ENCODE results near the gene SLC16A6.
"Not testable (repeated sequence)": the region's sequence is repeated elsewhere in the genome, so short reads cannot be mapped to it uniquely, and the experiment has no call there.

Gene SLC16A6

DNA sequence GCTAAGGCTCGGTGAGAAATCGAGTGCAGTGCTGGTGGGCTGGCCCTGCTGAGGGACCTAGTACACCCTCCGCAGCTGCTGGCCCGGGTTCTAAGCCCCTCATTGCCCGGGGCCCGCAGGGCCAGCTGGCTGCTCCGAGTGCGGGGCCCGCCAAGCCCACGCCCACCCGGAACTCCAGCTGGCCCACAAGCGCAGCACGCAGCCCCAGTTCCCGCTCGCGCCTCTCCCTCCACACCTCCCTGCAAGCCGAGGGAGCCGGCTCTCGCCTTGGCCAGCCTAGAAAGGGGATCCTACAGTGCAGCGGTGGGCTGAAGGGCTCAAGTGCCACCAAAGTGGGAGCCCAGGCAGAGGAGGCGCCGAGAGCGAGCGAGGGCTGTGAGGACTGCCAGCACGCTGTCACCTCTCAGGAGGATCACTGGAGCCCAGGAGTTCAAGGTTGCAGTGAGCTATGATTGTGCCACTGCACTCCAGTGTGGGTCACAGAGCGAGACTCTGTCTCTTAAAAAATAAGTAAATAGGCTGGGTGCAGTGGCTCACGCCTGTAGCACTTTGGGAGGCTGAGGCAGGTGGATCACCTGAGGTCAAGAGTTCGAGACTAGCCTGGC is 18.2 kb upstream of the SLC16A6 start:
- not testable (repeated sequence) for DNase-seq

DNA sequence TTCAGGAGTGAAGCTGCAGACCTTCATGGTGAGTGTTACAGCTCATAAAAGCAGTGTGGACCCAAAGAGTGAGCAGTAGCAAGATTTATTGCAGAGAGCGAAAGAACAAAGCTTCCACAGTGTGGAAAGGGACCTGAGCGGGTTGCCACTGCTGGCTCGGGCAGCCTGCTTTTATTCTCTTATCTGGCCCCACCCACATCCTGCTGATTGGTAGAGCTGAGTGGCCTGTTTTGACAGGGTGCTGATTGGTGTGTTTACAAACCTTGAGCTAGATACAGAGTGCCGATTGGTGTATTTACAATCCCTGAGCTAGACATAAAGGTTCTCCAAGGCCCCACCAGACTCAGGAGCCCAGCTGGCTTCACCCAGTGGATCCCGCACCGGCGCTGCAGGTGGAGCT is 17.6 kb upstream of the SLC16A6 start:
- not testable (repeated sequence) for DNase-seq

GRCh38 chr17:68307443-68307842 is 16.5 kb upstream of the SLC16A6 start:
- DNase-seq: no peak

DNA sequence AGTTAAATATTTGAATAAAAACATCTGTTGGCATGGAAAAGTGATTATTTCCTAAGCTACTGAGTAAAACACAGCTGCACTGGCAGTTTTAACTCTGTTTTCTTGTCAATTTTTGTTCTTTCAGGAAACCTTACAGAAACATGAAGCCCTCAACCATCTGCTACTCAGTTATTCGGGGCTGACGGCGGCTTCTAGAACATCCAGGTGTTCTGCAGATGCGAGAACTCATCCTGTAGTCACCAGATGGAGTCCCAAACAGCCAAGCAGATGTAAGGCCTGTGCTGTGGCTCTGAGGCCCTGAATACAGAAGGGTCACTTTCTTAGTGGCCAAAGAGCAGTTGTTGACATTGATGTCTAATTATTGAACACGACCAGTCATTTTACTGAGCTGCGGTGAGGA is 15.9 kb upstream of the SLC16A6 start:
- DNase-seq: no peak

- no peak for DNase-seq
Measured at GRCh38 chr17:68305142-68305541, 14.2 kb upstream of the SLC16A6 start.

DNA sequence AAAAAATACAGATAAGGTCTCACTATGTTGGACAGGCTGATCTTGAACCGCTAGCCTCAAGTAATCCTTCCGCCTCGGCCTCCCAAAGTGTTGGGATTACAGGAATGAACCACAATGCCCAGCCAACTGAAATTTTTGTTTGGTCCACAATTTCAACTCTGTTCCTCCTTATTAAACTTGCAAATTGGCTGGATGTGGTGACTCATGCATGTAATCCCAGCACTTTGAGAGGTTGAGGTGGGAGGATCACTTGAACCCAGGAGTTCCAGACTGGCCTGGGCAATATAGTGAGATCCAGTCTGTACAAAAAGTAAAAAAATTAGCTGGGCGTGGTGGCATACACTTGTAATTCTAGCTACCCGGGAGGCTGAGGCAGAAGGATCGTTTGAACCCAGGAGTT is 13.8 kb upstream of the SLC16A6 start:
- no peak for DNase-seq

GRCh38 chr17:68302666-68303065 is 11.7 kb upstream of the SLC16A6 start:
- peak; percentile 40 for DNase-seq

DNA sequence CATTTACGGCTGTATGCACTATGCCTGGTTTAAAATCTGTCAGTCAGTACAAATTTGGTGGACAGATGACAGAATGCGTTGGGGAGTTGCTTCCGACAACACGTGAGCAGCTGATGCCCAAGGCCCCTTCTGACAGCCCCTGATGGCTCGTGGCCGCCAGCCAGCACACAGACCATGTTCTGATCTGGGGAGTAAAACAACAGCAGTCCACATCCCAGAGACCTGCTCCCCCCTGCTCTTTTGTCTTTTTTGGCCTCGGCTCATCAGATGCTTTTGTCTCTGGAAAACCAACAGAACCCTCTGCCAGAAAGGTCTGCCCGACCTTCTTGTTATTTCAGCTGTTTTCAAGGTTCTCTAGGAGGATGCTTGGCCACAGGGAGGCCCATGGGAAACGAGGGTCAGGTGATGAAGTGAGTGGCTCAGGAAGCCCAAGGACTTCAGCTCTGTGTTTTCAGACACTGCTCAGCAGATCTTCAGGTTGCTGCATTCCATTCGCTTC is 11.2 kb upstream of the SLC16A6 start:
- DNase-seq: peak; percentile 93

DNA sequence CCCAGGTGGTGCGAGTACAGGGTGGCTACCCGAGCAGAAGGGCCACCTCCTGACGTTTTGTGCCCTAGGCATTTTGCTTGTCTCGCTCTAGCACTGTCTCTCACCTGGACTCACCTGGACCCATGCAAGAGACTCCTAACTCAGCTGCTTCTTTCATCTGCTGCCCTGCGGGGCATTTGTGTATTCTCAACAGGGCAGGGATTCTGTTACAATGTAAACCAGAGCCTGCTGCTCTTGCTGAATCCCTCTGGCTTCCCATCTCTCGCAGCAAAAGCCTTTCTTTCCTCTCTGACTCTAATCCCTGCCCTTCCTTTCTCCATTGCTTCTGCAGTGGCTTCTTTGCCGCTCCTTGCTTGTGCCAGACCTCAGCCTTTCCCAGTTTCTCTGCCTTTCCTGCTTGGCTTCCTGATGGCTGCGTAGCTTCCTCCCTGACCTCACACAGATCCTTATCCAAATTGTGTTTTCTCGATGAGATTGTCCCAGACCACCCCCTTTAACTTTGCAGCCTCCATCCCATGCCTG is 10.6 kb upstream of the SLC16A6 start:
- DNase-seq: peak; percentile 99

GRCh38 chr17:68299817-68300216 is 8.9 kb upstream of the SLC16A6 start:
- DNase-seq: no peak

DNA sequence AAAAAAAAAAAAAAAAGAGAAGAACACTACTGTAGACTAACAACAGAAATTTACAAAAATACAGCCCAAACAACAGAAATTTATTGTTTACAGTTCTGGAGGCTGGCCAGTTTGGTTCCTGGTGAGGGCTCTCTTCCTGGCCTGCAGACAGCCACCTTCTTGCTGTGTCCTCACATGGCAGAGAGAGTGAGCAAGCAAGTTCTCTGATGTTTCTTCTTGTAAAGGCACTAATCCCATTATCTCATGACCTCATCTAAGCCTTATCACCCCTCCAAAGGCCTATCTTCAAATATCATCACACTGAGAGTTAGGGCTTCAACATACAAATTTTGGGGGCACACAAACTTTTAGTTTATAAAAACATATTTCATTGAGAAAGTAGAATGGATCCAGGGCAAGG is 7.7 kb upstream of the SLC16A6 start:
- no peak for DNase-seq

DNA sequence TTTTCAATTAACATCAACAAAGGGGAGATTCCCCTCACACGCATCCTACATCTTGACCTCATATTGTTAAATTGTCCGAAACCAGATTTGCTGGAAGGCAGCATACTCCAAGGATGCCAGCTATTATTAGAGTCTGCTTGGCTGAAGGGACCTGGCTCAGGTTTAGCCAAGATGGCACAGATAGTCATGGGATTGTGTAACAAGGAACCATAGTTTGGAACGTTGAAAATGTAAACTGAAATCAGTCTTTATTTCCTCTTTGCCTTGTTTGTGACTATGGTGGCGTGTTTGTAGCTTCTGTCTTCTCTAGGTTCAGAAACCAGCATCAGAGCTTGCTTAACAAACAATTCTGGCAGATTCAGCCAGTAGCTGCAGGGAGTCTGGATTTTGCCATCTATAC is 6.3 kb upstream of the SLC16A6 start:
- DNase-seq: no peak

- DNase-seq: peak; percentile 15
Measured at GRCh38 chr17:68296217-68297191, 5.6 kb upstream of the SLC16A6 start.

DNA sequence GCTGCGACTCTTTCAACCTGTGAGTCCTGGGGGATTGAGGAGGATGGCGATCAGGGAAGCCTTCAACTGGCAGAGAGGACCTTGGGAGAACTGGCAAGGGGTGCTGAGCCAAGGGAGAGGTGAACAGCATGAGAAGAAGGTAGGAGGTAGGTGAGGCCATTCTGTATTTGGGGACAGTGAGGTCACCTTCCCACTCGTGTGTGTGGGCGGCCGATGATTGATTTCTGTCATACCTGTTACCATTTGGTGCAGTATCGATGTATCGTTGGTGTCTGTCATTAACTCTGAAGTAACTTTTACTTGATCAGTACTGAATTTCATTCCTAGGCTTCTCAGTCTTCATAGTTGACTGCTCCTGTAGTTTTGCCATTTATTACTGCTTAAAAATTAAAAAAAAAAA is 4.2 kb upstream of the SLC16A6 start:
- no peak for DNase-seq

DNA sequence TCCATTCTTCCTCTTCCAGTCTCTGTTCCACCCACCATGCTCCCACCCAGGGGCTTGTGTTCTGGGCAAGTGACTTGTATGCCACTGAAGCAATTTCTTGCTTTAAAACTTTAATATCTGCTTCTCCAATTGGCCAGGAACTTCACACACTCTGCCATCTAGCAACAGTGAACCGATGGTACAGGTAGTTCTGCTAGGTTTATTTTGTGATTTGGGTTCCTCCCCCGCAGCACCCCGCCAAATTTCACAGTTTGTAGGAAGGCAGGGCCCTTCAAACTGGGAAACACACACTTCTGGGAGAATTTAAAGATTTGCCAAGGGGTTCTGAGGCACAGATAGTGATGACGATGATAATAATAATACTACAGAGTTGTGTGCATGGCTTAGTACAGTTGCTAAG is 3.7 kb upstream of the SLC16A6 start:
- no peak for DNase-seq

GRCh38 chr17:68294196-68294555 is 3.2 kb upstream of the SLC16A6 start:
- no peak for DNase-seq

DNA sequence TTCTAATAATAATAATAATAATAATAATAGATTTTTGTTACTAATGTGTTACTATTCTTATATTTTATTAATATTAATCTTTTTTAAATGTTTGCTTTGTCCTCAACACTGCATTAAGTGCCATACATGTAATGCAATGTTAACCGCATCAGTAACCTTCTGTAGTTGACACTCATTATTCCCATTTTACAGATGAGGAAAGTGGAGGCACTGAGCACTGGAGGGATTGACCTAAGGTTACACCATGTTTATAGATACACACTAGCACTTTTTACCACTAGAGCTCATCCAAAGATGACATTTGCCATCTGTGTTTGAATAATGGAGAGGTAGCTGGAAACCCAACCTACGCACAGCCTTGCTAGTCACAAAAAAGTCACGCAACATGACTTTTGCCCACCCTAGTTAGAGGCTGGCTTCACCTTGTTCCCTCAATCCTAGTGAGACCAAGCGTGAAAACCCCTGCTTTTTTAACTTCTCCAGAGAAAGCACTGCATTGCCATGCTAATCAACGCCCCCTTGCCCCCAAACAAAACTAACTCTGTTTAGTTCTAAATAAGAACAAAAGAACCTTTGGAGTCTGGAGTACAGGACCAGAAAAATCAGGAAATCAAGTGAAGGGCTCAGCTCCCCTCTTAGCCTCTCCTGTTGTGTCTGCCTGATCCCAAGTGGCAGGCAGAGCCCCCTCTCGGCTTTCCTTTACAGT is 2.7 kb upstream of the SLC16A6 start:
- no peak for DNase-seq

GRCh38 chr17:68292689-68293040 is 1.7 kb upstream of the SLC16A6 start:
- no peak for DNase-seq

GRCh38 chr17:68291836-68292688 is 1.1 kb upstream of the SLC16A6 start:
- peak; percentile 74 for DNase-seq

GRCh38 chr17:68290268-68290954 is 516 bp downstream of the SLC16A6 start:
- DNase-seq: peak; percentile 25

DNA sequence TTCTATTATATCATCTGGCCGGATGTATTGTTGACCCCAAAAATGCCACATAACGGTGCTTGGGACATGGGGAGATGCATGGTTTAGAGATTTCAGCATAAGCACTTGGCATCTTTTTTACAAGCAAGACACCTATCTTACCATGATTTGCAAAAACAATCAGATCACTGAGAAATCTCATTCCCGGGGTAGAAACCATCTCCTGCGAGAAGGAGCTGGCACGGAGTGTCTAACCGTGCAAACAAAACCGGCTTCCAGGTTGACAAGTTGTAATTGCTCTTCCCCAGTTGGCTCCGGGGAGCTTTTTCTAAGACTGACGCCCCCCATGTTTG is 1.0 kb downstream of the SLC16A6 start:
- no peak for DNase-seq

- no peak for DNase-seq
Measured at GRCh38 chr17:68289473-68289872, 1.5 kb downstream of the SLC16A6 start.

Data from NCI-H146 (cell line).